HFFc6 (cell line): Measurements from ENCODE around the gene PRKAG2. TPM values are rescaled to one million over a fixed set of nuclear protein-coding genes. Genes with fewer than 3 reads are reported as not detected.

Source experiments
- DNase-seq: peaks from one replicate; pipeline ENCODE4 v3.0.0-alpha.2; 2018
- H3K27ac Mint-ChIP-seq: 2 replicates; pipeline ENCODE4 v1.8.0; 2020; ENCODE audit warnings: mild to moderate bottlenecking, mixed read lengths
- H3K27me3 Mint-ChIP-seq: 2 replicates; pipeline ENCODE4 v1.8.0; 2021; ENCODE audit warnings: mild to moderate bottlenecking, moderate library complexity, mixed read lengths; ENCODE audit not compliant: insufficient read depth
- H3K36me3 Mint-ChIP-seq: 2 replicates; pipeline ENCODE4 v1.8.0; 2021; ENCODE audit warnings: low read depth, mixed read lengths
- H3K4me1 Mint-ChIP-seq: 2 replicates; pipeline ENCODE4 v1.8.0; 2020; ENCODE audit warnings: low read depth, mixed read lengths
- H3K4me3 Mint-ChIP-seq: 2 replicates; pipeline ENCODE4 v1.8.0; 2020; ENCODE audit warnings: mild to moderate bottlenecking, moderate library complexity, mixed read lengths
- H3K9me3 Mint-ChIP-seq: 2 replicates; pipeline ENCODE4 v1.8.0; 2020; ENCODE audit warnings: mild to moderate bottlenecking, mixed read lengths
- total RNA-seq, 6 experiments: library from RNA; stranded (reverse); fragmentation: NEBNext Ultra II Directional; extraction: Animal tissue kit (Norgen Biotek cat#: 25700); gene quantifications; 2 replicates in 1 of 6; 3 replicates in 5 of 6; pipeline ENCODE4 v1.2.3, GENCODE V29; 2021
- TF ChIP-seq, protein P1 (sequence below): fragments of 200-600 bp; sonication (generic); IDR thresholded peaks from 2 replicates; pipeline ENCODE4 v1.5.0; 2021; ENCODE audit warnings: antibody characterized with exemption, mild to moderate bottlenecking

The PRKAG2 gene
- total RNA-seq, 6 experiments from 2014 or later, result 15.1 to 19.2 (median 18.4) TPM

DNA sequence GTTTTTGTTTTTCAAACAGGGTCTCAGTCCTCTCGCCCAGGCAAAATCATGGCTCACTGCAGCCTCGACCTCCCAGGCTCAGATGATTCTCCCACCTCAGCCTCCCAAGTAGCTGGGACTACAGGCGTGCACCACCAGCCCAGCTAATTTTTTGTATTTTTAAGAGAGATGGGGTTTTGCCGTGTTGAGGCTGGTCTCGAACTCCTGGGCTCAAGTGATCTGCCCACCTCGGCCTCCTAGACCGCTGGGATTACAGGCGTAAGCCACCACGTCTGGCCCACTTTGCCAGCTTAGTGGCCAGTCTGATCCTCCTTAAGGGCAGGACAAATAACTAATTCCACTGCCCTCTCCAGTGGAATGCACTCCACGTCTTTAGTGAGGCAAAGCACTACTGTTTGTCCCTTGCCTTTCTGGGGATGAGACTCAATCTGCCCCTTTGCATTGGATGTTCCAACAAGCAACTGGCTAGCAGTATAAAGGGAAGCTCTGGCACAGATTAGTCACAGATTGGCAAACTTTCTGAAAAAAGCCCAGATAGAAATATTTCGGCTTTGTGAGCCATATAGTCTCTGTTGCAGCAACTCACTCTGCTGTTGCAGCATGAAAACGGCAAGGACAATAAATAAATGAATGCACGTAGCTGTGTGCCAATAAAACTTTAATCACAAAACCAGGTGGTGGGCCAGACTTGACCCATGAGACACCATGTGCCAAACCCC, 213.4 kb downstream of the PRKAG2 start:
- peaks cover 7% of the 10 kb centered on the region; the same call in 1 of the 2 replicates for H3K9me3 Mint-ChIP-seq
- H3K27ac Mint-ChIP-seq, result no peak overlapping the region
- H3K4me1 Mint-ChIP-seq, result peaks cover 53% of the 10 kb centered on the region
- DNase-seq, result no peak
- no peak overlapping the region for H3K4me3 Mint-ChIP-seq
- TF ChIP-seq, protein P1, sequence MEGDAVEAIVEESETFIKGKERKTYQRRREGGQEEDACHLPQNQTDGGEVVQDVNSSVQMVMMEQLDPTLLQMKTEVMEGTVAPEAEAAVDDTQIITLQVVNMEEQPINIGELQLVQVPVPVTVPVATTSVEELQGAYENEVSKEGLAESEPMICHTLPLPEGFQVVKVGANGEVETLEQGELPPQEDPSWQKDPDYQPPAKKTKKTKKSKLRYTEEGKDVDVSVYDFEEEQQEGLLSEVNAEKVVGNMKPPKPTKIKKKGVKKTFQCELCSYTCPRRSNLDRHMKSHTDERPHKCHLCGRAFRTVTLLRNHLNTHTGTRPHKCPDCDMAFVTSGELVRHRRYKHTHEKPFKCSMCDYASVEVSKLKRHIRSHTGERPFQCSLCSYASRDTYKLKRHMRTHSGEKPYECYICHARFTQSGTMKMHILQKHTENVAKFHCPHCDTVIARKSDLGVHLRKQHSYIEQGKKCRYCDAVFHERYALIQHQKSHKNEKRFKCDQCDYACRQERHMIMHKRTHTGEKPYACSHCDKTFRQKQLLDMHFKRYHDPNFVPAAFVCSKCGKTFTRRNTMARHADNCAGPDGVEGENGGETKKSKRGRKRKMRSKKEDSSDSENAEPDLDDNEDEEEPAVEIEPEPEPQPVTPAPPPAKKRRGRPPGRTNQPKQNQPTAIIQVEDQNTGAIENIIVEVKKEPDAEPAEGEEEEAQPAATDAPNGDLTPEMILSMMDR, result no peak
- no peaks in the 10 kb centered on the region; the same call in 1 of the 2 replicates for H3K27me3 Mint-ChIP-seq
- peaks cover 12% of the 10 kb centered on the region; the same call in 1 of the 2 replicates for H3K36me3 Mint-ChIP-seq

DNA sequence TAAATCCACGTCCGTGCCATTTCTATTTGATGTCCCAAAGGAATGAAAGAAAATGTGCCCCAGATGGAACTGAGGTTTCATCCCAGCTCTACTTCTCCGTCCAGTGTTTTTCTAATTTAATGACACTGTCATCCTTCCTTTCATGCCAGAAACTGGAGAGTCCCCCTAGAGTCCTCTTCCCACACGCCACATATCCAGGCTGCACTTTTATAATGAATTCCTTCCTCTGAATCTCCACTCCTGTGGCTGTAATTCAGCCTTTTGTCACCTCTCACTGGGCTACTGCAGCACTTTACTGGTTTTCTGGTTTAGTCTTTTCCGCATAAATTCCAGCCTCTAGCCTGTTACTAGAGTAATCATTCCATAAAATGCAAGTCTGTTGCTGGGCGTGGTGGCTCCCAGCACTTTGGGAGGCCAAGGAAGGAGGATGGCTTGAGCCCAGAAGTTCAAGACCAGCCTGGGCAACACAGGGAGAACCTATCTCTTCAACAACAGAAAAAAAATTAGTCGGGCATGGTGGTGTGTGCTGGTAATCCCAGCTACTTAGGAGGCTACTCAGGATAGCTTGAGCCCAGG, 214.6 kb downstream of the PRKAG2 start:
- Mint-ChIP-seq H3K27me3 (no peaks in the 10 kb centered on the region; the same call in 1 of the 2 replicates), H3K9me3 (peaks cover 6% of the 10 kb centered on the region; the same call in 1 of the 2 replicates), H3K27ac (no peak overlapping the region), H3K36me3 (peaks cover 11% of the 10 kb centered on the region; the same call in 1 of the 2 replicates), H3K4me3 (no peak overlapping the region), H3K4me1 (peaks cover 56% of the 10 kb centered on the region)
- TF ChIP-seq, protein P1, result no peak
- no peak for DNase-seq

DNA sequence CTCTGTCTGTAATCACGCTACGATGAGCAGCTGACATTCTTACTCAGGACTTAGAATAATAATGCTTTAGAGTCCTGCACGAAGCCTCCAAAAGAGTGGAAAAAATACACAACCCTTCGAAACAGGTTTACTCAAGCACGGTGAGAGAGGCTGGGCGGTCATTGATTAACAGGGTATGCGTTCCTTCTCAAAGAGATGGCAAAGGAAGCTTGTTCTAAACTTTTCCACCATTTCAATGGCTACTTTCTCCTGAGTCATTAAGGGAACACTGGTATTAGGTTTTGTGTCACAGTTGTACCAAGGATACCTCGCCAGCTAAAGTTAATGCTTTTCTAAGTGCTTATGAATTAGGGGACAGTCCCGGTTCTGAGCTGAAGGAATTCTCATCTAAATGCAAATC, 215.3 kb downstream of the PRKAG2 start:
- TF ChIP-seq, protein P1, result no peak
- Mint-ChIP-seq H3K27me3 (no peaks in the 10 kb centered on the region; the same call in 1 of the 2 replicates), H3K4me3 (no peak overlapping the region), H3K27ac (no peak overlapping the region), H3K36me3 (0 out of 2 replicates have a peak, but pooled peaks cover 5% of the 10 kb centered on the region), H3K4me1 (peaks cover 56% of the 10 kb centered on the region), H3K9me3 (no peaks in the 10 kb centered on the region)
- DNase-seq, result no peak

DNA sequence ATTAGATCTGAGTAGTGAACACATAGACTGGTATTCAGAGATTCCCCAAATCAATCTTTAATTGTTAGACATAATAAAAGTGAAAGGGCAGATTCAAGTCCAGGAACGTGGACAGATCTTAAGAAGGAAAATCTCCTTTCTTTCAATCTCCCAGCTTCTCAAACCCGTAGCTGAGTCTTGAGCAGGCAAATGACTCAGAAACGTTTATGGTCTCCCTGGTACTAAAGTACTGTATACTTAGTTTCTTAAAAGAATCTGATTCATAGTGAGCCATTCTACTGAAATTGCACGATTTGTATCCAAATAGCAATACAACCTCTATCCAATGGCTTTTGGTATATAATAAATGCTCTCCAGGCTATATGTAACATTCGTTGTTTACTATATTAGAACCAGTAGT, 216.8 kb downstream of the PRKAG2 start:
- H3K4me3 Mint-ChIP-seq, result peak overlapping the region; percentile 65
- peak; percentile 40 for DNase-seq

DNA sequence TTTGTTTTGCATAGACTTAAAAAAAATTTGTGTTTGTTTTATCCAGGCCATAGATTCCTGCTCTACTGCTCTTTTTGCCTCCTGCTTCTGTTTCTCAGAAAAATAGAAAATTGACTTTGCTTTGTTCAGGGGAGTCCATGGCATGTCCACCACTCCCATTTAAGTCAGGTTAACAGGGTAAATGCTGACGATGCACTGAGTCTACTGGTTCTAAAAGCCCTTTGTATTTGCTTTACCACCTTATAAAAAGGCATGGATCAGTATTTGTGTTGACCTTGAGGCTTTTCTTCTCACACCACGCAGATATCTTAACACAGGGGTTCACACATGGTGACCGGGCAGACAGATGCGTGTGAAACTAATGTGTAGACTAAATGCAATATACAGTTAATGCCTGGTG, 217.7 kb downstream of the PRKAG2 start:
- DNase-seq, result no peak
- Mint-ChIP-seq H3K36me3 (no peaks in the 10 kb centered on the region), H3K4me1 (peaks cover 44% of the 10 kb centered on the region), H3K4me3 (no peak overlapping the region), H3K9me3 (no peaks in the 10 kb centered on the region), H3K27ac (peak overlapping the region; percentile 62), H3K27me3 (no peaks in the 10 kb centered on the region)
- TF ChIP-seq, protein P1, result no peak

More for the DNA sequence above, 216.8 kb downstream of the PRKAG2 start:
- TF ChIP-seq, protein P1, result no peak
- H3K4me1 Mint-ChIP-seq, result peaks cover 46% of the 10 kb centered on the region
- peak overlapping the region; percentile 62 for H3K27ac Mint-ChIP-seq
- no peaks in the 10 kb centered on the region; the same call in 1 of the 2 replicates for H3K27me3 Mint-ChIP-seq
- no peaks in the 10 kb centered on the region for H3K9me3 Mint-ChIP-seq
- no peaks in the 10 kb centered on the region for H3K36me3 Mint-ChIP-seq
